Measurements from ENCODE around the gene PCOLCE2. TPM values are rescaled to one million over a fixed set of nuclear protein-coding genes. Genes with fewer than 3 reads are reported as not detected.

The PCOLCE2 gene
- total and polyA plus RNA-seq, 4 donors = 9.1 to 17.2 (median 13.3) TPM

- H3K27ac ChIP-seq (ENCODE audit: low read depth in 1 of 2, low read length in 2 of 2) = no peak overlapping the region
These were observed 40.2 kb upstream of the PCOLCE2 start for GRCh38 chr3:142929109-142929508.

DNA sequence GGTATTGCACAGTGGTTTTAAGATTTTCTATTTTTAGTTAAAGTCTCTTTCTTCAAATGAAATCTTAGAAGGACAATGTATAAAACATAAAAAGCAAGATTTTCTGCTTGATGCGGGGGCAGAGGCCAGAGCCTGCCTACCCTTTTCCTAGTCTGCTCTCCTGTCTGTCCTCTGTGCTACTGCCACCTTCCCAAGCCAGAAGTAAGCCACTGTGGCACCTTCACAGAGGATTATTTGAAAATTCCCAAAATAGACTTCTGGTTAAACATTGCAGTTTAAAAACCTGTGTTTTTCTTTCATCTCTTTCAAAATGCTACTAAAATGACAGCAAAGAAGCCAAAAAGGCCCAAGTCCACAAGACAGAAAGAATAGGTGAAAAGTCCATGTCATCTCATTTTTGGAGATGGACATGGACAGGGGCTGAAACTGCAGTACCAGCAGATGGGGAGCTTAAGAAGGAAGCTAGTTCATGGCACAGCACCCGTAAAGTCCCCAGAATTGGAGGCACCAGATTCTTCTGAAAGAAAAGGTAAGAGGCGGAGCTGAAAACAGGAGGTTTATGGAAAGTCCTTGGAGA is 37.6 kb upstream of the PCOLCE2 start:
- Histone ChIP-seq H3K27me3 (ENCODE audit: control insufficient read depth in 4 of 4, insufficient read depth in 4 of 4, low read length in 3 of 4) (no peaks in the 10 kb centered on the region), H3K9ac (ENCODE audit: low read depth in 1 of 2, low read length in 2 of 2) (peak overlapping the region in 1 of 2 donors; percentile 34), H3K9me3 (ENCODE audit: control insufficient read depth in 4 of 4, low read length in 3 of 4) (no peaks in the 10 kb centered on the region), H3K36me3 (ENCODE audit: control insufficient read depth in 4 of 4, insufficient read depth in 3 of 4, low read depth in 1 of 4, low read length in 3 of 4) (no peaks in the 10 kb centered on the region), H3K4me3 (ENCODE audit: low read depth in 1 of 3, low read length in 3 of 3) (peak overlapping the region in 2 of 3 donors; percentile 28 to 47), H3K27ac (ENCODE audit: low read depth in 1 of 2, low read length in 2 of 2) (no peak overlapping the region), H3K4me1 (ENCODE audit: control insufficient read depth in 4 of 4, insufficient read depth in 4 of 4, low read length in 3 of 4) (peaks cover 5 to 47% (median 29%) of the 10 kb centered on the region in 4 donors)
- TF ChIP-seq FOXA1 (IDR thresholded peaks at IDR 0.05) (no peak), RAD21 (IDR thresholded peaks at IDR 0.05) (peak; percentile 7 to 25), TAF1 (conservative IDR thresholded peaks at IDR 0.05) (peak; percentile 48), ATF3 (IDR thresholded peaks at IDR 0.05) (no peak), SP1 (IDR thresholded peaks at IDR 0.05) (peak; percentile 37), FOXA2 (IDR thresholded peaks at IDR 0.05) (no peak), RXRA (IDR thresholded peaks at IDR 0.05) (peak; percentile 33 to 47), NR2F2 (IDR thresholded peaks at IDR 0.05) (no peak), YY1 (IDR thresholded peaks at IDR 0.05) (no peak), HNF4A (conservative IDR thresholded peaks at IDR 0.05) (peak; percentile 74 to 77), CTCF (IDR thresholded peaks at IDR 0.05; ENCODE audit: low read depth, low read length, missing input control) (no peak), GABPA (IDR thresholded peaks at IDR 0.05 in 1 of 2, conservative IDR thresholded peaks at IDR 0.05 in 1 of 2) (no peak), REST (IDR thresholded peaks at IDR 0.05) (no peak), EGR1 (IDR thresholded peaks at IDR 0.05; ENCODE audit: low read depth in 2 of 2) (no peak), HNF4G (IDR thresholded peaks at IDR 0.05) (no peak), JUND (IDR thresholded peaks at IDR 0.05) (no peak)
- TF ChIP-seq, protein P1, sequence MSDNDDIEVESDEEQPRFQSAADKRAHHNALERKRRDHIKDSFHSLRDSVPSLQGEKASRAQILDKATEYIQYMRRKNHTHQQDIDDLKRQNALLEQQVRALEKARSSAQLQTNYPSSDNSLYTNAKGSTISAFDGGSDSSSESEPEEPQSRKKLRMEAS (IDR thresholded peaks at IDR 0.05) = no peak
- TF ChIP-seq, protein P2, sequence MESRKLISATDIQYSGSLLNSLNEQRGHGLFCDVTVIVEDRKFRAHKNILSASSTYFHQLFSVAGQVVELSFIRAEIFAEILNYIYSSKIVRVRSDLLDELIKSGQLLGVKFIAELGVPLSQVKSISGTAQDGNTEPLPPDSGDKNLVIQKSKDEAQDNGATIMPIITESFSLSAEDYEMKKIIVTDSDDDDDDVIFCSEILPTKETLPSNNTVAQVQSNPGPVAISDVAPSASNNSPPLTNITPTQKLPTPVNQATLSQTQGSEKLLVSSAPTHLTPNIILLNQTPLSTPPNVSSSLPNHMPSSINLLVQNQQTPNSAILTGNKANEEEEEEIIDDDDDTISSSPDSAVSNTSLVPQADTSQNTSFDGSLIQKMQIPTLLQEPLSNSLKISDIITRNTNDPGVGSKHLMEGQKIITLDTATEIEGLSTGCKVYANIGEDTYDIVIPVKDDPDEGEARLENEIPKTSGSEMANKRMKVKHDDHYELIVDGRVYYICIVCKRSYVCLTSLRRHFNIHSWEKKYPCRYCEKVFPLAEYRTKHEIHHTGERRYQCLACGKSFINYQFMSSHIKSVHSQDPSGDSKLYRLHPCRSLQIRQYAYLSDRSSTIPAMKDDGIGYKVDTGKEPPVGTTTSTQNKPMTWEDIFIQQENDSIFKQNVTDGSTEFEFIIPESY (IDR thresholded peaks at IDR 0.05) = peak; percentile 11
- DNase-seq (ENCODE audit: low spot score) = no peak
- 57% methylated on average over 3 of the region's 3 CpGs for WGBS

More at GRCh38 chr3:142929109-142929508, 40.2 kb upstream of the PCOLCE2 start:
- Histone ChIP-seq H3K27me3 (ENCODE audit: control insufficient read depth in 4 of 4, insufficient read depth in 4 of 4, low read length in 3 of 4) (no peaks in the 10 kb centered on the region), H3K4me1 (ENCODE audit: control insufficient read depth in 4 of 4, insufficient read depth in 4 of 4, low read length in 3 of 4) (peaks cover 5 to 51% (median 32%) of the 10 kb centered on the region in 4 donors), H3K9me3 (ENCODE audit: control insufficient read depth in 4 of 4, low read length in 3 of 4) (no peaks in the 10 kb centered on the region), H3K9ac (ENCODE audit: low read depth in 1 of 2, low read length in 2 of 2) (no peak overlapping the region), H3K36me3 (ENCODE audit: control insufficient read depth in 4 of 4, insufficient read depth in 3 of 4, low read depth in 1 of 4, low read length in 3 of 4) (no peaks in the 10 kb centered on the region), H3K4me3 (ENCODE audit: low read depth in 1 of 3, low read length in 3 of 3) (no peak overlapping the region)
- TF ChIP-seq TAF1 (conservative IDR thresholded peaks at IDR 0.05) (no peak), CTCF (IDR thresholded peaks at IDR 0.05; ENCODE audit: low read depth, low read length, missing input control) (peak; percentile 72), RAD21 (IDR thresholded peaks at IDR 0.05) (peak; percentile 85 to 92), FOXA1 (IDR thresholded peaks at IDR 0.05) (no peak), GABPA (IDR thresholded peaks at IDR 0.05 in 1 of 2, conservative IDR thresholded peaks at IDR 0.05 in 1 of 2) (no peak), HNF4G (IDR thresholded peaks at IDR 0.05) (no peak), EGR1 (IDR thresholded peaks at IDR 0.05; ENCODE audit: low read depth in 2 of 2) (no peak), HNF4A (conservative IDR thresholded peaks at IDR 0.05) (peak in 1 of 2 donors; percentile 26), RXRA (IDR thresholded peaks at IDR 0.05) (no peak), NR2F2 (IDR thresholded peaks at IDR 0.05) (no peak)
- peak; percentile 82 for DNase-seq (ENCODE audit: low spot score)
- 9% methylated on average over 3 of the region's 3 CpGs for WGBS
